Sciatic nerve (tissue), 2 donors: ENCODE measurements around the gene IGF2R. TPM values are rescaled to one million over a fixed set of nuclear protein-coding genes. Genes with fewer than 3 reads are reported as not detected.
A peak's percentile ranks its signal among the peaks of the same experiment; 100 is the strongest.

ENCODE experiments used
- ATAC-seq: fragments of 200-7000 bp; cut with Tn5 transposase; one replicate; pipeline ENCODE4 v1.9.1; 2020; ENCODE audit warnings: mild to moderate bottlenecking, moderate library complexity
- DNase-seq: peaks from one replicate; pipeline ENCODE4 v3.0.0-alpha.2; 2020; ENCODE audit warnings: low spot score
- intact Hi-C: fragments of 100-400 bp; cut with DNase I; formaldehyde crosslinking; loops from one replicate; pipeline ENCODE4 v1.14.2; 2022
- total RNA-seq: library from RNA; stranded (reverse); fragmentation: NEBNext Ultra II Directional; extraction: Animal tissue kit (Norgen Biotek cat#: 25700); gene quantifications from one replicate; pipeline ENCODE4 v1.2.1, GENCODE V29; 2021
- donor health status: DM: no; HTN: no; CAD: no.
- donor health status: DM: no; HTN: no; CAD: no.

Gene IGF2R
- total RNA-seq, 1 donor from 2014 or later, result 71.7 TPM

GRCh38 chr6:160035241-160035640, 66.4 kb downstream of the IGF2R start:
- ATAC-seq (no peak), DNase-seq (no peak)
- intact Hi-C loops, result no loop called here

- DNase-seq (no peak), ATAC-seq (peak; percentile 5)
- intact Hi-C loops, result no loop called here
Measured at GRCh38 chr6:160035693-160036330, 66.9 kb downstream of the IGF2R start.

- intact Hi-C loops, result no loop called here
- ATAC-seq (peak; percentile 58), DNase-seq (no peak)
Measured at GRCh38 chr6:160036331-160036695, 67.4 kb downstream of the IGF2R start.

- intact Hi-C loops, result no loop called here
- peak; percentile 83 for ATAC-seq
- no peak for DNase-seq
Measured at GRCh38 chr6:160036790-160037206, 67.9 kb downstream of the IGF2R start.

GRCh38 chr6:160038479-160038878, 69.6 kb downstream of the IGF2R start:
- DNase-seq (no peak), ATAC-seq (no peak)
- intact Hi-C loops, result no loop called here

DNA sequence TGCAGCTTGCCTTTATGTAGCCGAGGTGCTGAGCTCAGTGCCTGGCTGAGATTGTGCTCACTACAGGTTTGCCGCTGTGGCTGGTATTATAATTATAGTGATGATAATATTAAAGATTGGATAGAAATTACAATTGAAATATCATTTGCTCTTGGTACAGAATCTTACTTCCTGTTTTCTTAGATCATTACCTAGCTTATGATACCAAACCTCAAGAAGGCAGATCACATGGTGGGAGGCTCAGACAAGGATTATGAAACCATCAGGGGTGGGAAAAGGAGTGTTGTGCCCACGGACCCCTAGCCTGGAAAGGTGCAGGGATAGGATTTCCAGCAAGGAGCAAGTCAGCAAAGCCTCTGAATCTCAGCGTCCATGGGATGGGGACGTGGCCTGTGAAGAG, 70.6 kb downstream of the IGF2R start:
- no peak for DNase-seq
- no peak for ATAC-seq
- intact Hi-C loops, result no loop called here

DNA sequence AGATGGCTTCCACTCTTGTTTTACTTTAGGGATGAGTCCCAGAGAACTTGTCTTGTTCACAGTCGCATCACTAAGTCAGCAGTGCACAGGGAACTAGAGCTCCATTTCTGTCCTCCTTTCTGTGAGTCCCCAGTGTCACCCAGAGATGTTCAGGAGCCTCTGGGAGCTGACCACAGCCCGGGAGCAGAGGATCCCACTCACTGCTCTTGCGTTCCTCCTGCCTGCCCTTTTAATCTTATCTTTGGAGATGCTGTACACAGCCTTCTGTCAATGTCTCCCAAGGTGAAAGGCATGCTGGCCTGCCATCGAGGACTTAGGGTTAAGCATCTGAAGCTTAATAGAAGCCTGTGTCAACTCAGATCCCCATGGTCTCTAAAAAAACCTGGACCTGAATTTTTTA, 71.2 kb downstream of the IGF2R start:
- no peak for DNase-seq
- intact Hi-C loops, result no loop called here
- no peak for ATAC-seq

DNA sequence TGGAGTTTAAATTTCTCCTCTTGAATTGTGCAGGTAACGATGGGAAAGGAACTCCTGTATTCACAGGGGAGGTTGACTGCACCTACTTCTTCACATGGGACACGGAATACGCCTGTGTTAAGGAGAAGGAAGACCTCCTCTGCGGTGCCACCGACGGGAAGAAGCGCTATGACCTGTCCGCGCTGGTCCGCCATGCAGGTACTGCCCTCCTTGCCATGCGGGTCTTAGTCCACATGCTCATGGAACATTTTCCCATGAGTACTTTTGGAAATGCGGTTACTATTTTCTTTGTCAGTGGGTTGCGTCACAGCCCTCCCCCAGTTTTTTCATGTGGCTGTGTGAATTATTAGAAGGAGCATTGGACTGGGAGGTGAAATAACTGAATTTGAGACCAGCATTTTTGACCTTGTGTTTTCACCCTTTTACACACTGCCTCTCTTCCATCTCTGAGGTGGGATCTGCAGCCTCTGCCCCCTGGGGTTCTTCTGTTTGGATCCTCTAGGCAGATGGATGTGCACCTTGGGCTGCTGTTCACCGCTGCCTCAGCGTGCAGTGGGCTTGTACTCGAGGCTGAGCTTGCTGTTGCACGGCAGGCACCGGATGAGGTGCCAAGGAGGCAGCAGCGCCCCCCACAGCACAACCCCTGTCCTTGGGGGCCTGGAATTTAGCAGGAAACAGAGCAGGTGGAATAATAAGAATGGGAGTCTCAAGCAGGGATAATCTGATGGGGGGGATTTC, 71.8 kb downstream of the IGF2R start:
- ATAC-seq (no peak), DNase-seq (no peak)
- intact Hi-C loops, result no loop called here

GRCh38 chr6:160041608-160042007, 72.7 kb downstream of the IGF2R start:
- intact Hi-C loops, result no loop called here
- ATAC-seq, result peak; percentile 73
- DNase-seq, result no peak

DNA sequence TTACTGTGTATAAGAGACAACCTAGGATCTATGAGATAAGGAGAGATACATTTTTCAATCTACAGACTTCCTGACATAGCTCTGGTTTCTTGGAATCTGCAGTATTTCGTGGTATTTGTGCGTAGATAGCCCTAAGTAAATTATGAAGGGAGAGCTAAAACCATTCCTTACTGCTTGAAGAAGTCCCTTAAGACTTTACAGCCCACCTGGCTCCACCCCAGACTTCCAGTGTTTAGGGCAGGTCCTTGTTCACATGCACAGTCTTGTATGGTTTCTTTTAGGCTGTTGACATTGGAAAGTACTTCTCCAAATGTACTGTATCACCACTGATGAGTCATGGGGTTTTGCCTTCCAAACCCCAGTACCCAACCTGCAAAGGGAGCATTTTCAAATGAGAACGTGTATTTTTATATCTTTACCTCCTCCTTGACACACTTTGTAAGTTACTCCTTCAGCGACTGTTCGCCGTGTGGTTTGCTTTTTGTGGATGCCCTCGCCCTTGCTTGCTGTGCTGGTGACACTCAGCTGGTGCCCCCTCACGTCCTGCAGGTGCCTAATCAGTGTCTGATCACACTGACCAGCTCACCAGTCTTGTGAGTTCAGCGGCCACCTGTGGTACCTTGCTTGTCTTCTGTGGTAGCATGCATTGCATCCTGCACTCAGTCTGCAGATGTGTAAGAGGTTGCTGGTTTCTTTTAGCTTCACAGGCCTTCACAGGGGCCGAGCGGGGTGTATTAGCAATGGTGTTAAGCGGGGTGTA, 73.3 kb downstream of the IGF2R start:
- intact Hi-C loops, result no loop called here
- DNase-seq (no peak), ATAC-seq (peak; percentile 19)

- peak; percentile 64 for ATAC-seq
- intact Hi-C loops, result no loop called here
- DNase-seq, result no peak
Measured at GRCh38 chr6:160042788-160043301, 74.0 kb downstream of the IGF2R start.

DNA sequence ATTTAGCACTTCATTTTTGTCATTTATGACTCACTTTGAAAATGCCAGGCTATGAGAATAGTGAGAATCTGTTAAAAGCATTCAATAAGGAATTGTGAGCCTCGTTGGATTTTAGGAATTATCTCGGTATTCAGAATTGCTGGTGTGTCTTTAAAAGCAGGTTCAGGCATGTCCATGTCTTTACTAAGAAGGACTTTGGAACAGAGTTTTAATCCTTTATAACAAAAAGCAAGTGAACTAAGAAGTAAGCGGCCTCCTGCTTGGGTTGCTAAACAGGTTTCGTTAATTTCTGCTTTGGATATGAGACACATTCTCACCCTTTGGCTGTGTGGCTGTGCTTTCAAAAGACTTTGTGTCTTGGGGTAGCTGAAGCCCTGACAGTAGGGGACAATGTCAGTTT, 74.9 kb downstream of the IGF2R start:
- no peak for DNase-seq
- ATAC-seq, result no peak
- intact Hi-C loops, result no loop called here

GRCh38 chr6:160044687-160045086, 75.8 kb downstream of the IGF2R start:
- ATAC-seq (no peak), DNase-seq (no peak)
- intact Hi-C loops, result no loop called here

- ATAC-seq (peak; percentile 64), DNase-seq (no peak)
- intact Hi-C loops, result no loop called here
Measured at GRCh38 chr6:160048471-160048870, 79.6 kb downstream of the IGF2R start.

GRCh38 chr6:160049346-160049745, 80.5 kb downstream of the IGF2R start:
- DNase-seq, result no peak
- no peak for ATAC-seq
- intact Hi-C loops, result no loop called here

DNA sequence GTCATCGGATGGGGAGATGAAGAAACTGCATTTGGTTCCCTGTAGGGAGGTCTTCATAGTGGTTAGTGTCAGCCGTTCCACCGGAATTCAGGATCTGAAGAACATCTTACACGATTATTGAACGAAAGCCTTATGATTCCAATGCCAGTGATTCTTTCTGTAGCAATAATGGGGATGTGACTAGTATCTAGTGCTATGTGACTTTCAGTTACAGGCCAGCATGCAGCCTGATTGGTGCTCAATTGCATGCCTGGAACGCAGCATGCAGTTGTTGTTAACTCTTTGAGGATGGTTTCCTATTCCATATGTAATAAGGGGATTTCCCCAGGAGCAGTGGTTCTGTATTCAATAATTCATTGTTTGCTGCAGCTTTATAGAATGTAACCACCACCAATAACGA, 81.1 kb downstream of the IGF2R start:
- ATAC-seq, result no peak
- DNase-seq, result no peak
- intact Hi-C loops, result no loop called here

GRCh38 chr6:160051390-160051789, 82.5 kb downstream of the IGF2R start:
- intact Hi-C loops, result loop anchor here (1.0 kb wide), 1 partner anchor 37 kb away; no protein-coding TSS in a partner anchor
- no peak for ATAC-seq
- DNase-seq, result no peak

DNA sequence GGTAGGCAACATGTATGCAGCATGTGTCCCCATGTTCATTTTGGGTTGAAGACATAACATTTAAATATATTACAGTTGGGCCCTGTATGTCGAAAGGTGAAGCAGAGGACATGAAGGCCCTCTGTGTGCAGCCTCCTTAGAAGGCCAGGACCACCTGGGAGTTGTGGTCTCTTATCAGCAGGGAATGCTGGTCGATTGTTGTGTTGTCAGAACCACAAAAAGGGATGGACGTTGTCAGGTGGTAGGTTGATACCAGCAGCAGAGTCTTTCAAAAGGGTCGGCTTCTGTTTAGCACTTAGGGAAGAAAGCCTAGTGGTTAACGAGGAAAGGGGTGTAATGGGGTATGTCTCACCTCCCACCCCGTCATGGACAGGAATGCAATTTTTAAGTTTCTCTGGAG, 85.4 kb downstream of the IGF2R start:
- peak; percentile 18 for DNase-seq
- intact Hi-C loops, result no loop called here
- ATAC-seq, result no peak

DNA sequence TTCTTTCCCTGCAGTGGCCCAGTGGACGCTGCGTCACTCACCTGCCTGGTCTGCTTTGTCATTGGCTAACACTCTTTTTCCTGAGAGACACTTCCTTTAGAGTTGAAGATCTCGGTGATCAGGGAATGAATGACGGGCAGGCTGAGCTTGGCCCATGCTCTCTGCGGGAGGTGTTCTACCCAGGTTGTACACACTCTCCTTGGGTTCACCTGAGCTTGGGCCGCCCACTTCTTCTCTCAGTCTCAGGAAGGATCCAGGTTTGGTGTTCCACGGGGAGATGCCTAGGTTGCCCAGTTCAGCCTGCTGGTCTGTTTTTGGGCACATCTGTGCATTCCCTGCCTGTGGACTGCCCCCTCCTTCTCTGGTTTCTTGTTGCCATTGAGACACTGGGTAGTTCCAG, 86.0 kb downstream of the IGF2R start:
- ATAC-seq (no peak), DNase-seq (no peak)
- intact Hi-C loops, result no loop called here

DNA sequence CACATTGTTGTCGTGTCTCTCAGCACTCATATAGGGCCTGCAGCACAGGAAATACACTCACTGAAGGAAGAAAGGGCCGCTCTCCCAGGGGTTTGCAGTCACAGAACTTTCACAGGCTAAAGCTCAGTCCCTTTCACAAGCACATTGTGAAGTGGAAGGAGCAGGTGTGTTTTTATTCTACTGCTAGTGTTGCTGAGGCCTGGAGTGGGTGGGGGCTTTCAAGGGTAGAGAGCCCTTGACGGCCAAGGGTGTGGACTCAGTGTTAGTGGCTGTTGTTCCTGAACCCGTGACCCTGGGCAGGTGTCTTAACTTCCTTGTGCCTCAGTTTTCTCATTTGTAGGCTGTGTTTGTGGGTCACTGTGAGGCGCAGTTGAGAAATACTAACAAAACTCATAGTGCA, 86.5 kb downstream of the IGF2R start:
- DNase-seq, result no peak
- intact Hi-C loops, result no loop called here
- ATAC-seq, result no peak
